ENCODE measurements around the gene SHISA7. TPM values are rescaled to one million over a fixed set of nuclear protein-coding genes. Genes with fewer than 3 reads are reported as not detected.

Gene SHISA7
- polyA plus RNA-seq, 3 donors = 0.01 TPM; not detected in 2

DNA sequence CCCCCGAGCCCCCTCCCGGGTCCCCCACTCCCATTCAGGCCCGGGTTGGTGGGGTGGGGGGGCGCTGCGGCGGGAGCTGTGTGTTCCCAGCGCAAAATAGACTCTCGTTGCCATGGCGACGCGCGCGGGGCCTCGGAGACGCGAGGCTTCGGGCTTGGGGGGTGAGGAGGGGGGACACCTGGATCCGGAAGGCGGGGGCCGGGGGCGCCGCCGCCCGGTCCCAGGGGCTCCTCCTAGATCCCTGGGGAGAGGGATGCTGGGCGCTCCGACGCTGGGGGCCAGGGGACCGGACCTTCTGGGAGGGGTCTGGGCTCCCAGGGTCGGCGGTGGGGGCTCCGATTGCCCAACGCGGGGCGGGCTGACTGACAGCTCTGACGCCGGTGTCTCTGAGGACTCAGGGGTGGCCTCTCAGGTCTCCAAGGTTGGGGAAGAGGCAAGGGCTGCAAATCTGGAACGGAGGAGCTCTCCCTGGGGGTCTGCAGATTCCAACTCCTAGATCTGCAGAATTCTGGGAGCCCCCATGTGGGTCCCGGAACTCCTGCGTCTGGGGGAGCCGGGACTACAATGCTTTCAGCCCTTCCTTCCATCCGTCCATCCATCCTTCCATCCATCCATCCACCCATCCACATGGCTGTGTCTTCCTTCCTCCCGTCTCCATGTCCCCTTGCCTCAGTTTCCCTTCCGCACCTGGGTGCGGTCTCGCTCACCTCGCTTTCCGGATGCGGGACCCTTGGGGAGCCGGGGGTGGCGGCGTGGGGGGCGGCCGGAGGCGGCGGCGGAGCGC, 9.1 kb upstream of the SHISA7 start:
- Histone ChIP-seq H3K79me2 (ENCODE audit: insufficient read depth, low read length) (no peaks in the 10 kb centered on the region), H3K9ac (ENCODE audit: insufficient read depth, low read length, poor library complexity, severe bottlenecking) (no peak overlapping the region), H3K27ac (ENCODE audit: low read depth in 1 of 2, low read length in 2 of 2) (no peak overlapping the region), H2AFZ (ENCODE audit: insufficient read depth, low read depth, low read length, poor library complexity, severe bottlenecking) (no peak overlapping the region), H4K20me1 (ENCODE audit: insufficient read depth, low read length) (peaks cover 3% of the 10 kb centered on the region), H3K27me3 (ENCODE audit: control insufficient read depth in 2 of 2, insufficient read depth in 2 of 2, low read length in 2 of 2) (peaks cover 10 to 44% of the 10 kb centered on the region in 2 donors), H3K4me3 (replicated peaks in 1 of 3; ENCODE audit: low read depth in 2 of 3, low read length in 3 of 3) (no peak overlapping the region), H3K4me1 (ENCODE audit: control insufficient read depth in 1 of 2, insufficient read depth in 2 of 2, low read length in 2 of 2) (peaks cover 5 to 10% of the 10 kb centered on the region in 2 donors), H3K4me2 (replicated peaks; ENCODE audit: extremely low read depth, low read length, poor library complexity, severe bottlenecking) (peak overlapping the region; percentile 2), H3K9me3 (replicated peaks in 1 of 2; ENCODE audit: control insufficient read depth in 1 of 2, insufficient read depth in 1 of 2, low read length in 2 of 2) (peaks cover 5 to 7% of the 10 kb centered on the region in 2 donors), H3K36me3 (replicated peaks in 1 of 2; ENCODE audit: control insufficient read depth in 1 of 2, insufficient read depth in 2 of 2, low read length in 2 of 2) (peaks cover 0 to 5% of the 10 kb centered on the region in 2 donors)
- H3K27ac Mint-ChIP-seq = peak overlapping the region in 1 of 7 donors; percentile 50
- peak overlapping the region in 1 of 2 donors; percentile 65 for H3K4me3 Mint-ChIP-seq
- peaks cover 17 to 26% of the 10 kb centered on the region in 2 donors for H3K36me3 Mint-ChIP-seq
- no peak for DNase-seq
- peaks cover 6% of the 10 kb centered on the region for H3K4me1 Mint-ChIP-seq
- intact Hi-C loops (cut with micrococcal nuclease) = loop anchor here (10.0 kb wide), 2 partner anchors 157 to 307 kb away; partner anchors contain the start of gene TNNT1 (in 1 of the 2)
- WGBS (ENCODE audit: insufficient coverage) = 3% methylated on average over 45 of the region's 57 CpGs
- H3K9me3 Mint-ChIP-seq = peaks cover 0 to 14% (median 9%) of the 10 kb centered on the region in 7 donors
- peaks cover 27 to 36% (median 29%) of the 10 kb centered on the region in 3 donors for H3K27me3 Mint-ChIP-seq (ENCODE audit: low read depth in 3 of 3)
- TF ChIP-seq, protein P1, sequence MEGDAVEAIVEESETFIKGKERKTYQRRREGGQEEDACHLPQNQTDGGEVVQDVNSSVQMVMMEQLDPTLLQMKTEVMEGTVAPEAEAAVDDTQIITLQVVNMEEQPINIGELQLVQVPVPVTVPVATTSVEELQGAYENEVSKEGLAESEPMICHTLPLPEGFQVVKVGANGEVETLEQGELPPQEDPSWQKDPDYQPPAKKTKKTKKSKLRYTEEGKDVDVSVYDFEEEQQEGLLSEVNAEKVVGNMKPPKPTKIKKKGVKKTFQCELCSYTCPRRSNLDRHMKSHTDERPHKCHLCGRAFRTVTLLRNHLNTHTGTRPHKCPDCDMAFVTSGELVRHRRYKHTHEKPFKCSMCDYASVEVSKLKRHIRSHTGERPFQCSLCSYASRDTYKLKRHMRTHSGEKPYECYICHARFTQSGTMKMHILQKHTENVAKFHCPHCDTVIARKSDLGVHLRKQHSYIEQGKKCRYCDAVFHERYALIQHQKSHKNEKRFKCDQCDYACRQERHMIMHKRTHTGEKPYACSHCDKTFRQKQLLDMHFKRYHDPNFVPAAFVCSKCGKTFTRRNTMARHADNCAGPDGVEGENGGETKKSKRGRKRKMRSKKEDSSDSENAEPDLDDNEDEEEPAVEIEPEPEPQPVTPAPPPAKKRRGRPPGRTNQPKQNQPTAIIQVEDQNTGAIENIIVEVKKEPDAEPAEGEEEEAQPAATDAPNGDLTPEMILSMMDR (IDR thresholded peaks at IDR 0.05) = no peak

DNA sequence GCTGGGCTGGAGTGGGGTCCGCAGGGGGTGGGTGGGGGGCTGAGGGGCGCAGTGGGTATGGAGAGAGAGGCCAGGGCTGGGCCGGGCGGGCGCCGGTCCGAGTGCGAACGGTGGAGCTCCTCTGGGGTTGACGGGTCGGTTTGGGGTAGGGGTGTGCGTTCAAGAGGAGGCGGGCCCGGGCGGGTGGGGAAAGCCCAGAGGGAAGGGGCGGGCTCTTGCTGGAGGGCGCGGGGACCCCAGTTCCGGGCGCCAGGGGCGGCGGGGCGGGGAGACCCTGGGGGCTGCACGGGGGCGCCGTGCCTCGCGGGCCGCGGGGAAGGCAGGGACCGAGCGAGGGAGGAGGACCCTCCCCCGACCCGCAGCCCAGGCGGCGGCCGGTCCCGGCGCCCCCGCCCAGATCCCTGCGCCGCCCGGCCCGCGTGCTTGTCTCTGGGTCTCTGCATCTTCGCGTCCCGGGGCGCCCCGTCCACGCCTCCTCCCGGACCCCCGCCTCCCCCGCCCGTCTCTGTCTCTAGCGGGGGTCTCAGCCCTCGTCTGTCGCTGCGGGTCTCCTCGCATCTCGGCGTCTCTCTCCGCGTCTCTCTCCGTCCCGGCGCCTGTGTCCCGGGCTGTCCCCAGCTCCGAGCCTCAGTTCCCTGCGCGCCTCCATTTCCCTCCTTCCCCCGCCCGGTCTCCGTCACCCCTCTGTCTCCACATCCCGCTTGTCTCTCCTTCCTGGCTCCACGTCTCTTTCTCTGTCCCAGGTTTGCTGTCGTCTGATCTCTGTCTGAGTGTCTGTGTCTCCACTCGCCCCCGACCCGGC, 8.3 kb upstream of the SHISA7 start:
- Histone ChIP-seq H3K9me3 (replicated peaks in 1 of 2; ENCODE audit: control insufficient read depth in 1 of 2, insufficient read depth in 1 of 2, low read length in 2 of 2) (peaks cover 5 to 7% of the 10 kb centered on the region in 2 donors), H3K4me2 (replicated peaks; ENCODE audit: extremely low read depth, low read length, poor library complexity, severe bottlenecking) (peak overlapping the region; percentile 2), H3K27me3 (ENCODE audit: control insufficient read depth in 2 of 2, insufficient read depth in 2 of 2, low read length in 2 of 2) (peaks cover 10 to 48% of the 10 kb centered on the region in 2 donors), H2AFZ (ENCODE audit: insufficient read depth, low read depth, low read length, poor library complexity, severe bottlenecking) (no peak overlapping the region), H4K20me1 (ENCODE audit: insufficient read depth, low read length) (peaks cover 3% of the 10 kb centered on the region), H3K4me1 (ENCODE audit: control insufficient read depth in 1 of 2, insufficient read depth in 2 of 2, low read length in 2 of 2) (peaks cover 5 to 10% of the 10 kb centered on the region in 2 donors), H3K79me2 (ENCODE audit: insufficient read depth, low read length) (no peaks in the 10 kb centered on the region), H3K36me3 (replicated peaks in 1 of 2; ENCODE audit: control insufficient read depth in 1 of 2, insufficient read depth in 2 of 2, low read length in 2 of 2) (peaks cover 0 to 5% of the 10 kb centered on the region in 2 donors), H3K9ac (ENCODE audit: insufficient read depth, low read length, poor library complexity, severe bottlenecking) (no peak overlapping the region), H3K4me3 (replicated peaks in 1 of 3; ENCODE audit: low read depth in 2 of 3, low read length in 3 of 3) (no peak overlapping the region), H3K27ac (ENCODE audit: low read depth in 1 of 2, low read length in 2 of 2) (no peak overlapping the region)
- no peak overlapping the region for H3K27ac Mint-ChIP-seq
- intact Hi-C loops (cut with micrococcal nuclease) = loop anchor here (10.0 kb wide), 2 partner anchors 157 to 307 kb away; partner anchors contain the start of gene TNNT1 (in 1 of the 2)
- H3K9me3 Mint-ChIP-seq = peaks cover 0 to 14% (median 9%) of the 10 kb centered on the region in 7 donors
- H3K4me1 Mint-ChIP-seq = peaks cover 6% of the 10 kb centered on the region
- DNase-seq = no peak
- TF ChIP-seq, protein P1 (IDR thresholded peaks at IDR 0.05) = no peak
- H3K27me3 Mint-ChIP-seq (ENCODE audit: low read depth in 3 of 3) = peaks cover 27 to 36% (median 30%) of the 10 kb centered on the region in 3 donors
- peak overlapping the region in 1 of 2 donors; percentile 85 for H3K4me3 Mint-ChIP-seq
- 1% methylated on average over 68 of the region's 80 CpGs for WGBS (ENCODE audit: insufficient coverage)
- H3K36me3 Mint-ChIP-seq = peaks cover 17 to 22% of the 10 kb centered on the region in 2 donors

Data from CD14-positive monocyte (primary cell).